HL-60/S4 treated with phorbol 12-myristate 13-acetate at 8.2 ng/mL for 4 days and 3 days (cell line): Measurements from ENCODE around the gene SH2D5.

Source experiments
- in situ Hi-C: fragments of 300-500 bp; cut with MboI; formaldehyde crosslinking; loops from 2 replicates; pipeline ENCODE4 v1.15.0; 2022; ENCODE audit warnings: low sequenced_read_pairs

SH2D5 gene

GRCh38 chr1:20715406-20715805 lies 17.1 kb downstream of the SH2D5 start:
- in situ Hi-C loops, result no loop called here

GRCh38 chr1:20713440-20713839 lies 19.1 kb downstream of the SH2D5 start:
- in situ Hi-C loops, result no loop called here

GRCh38 chr1:20712215-20712577 lies 20.3 kb downstream of the SH2D5 start:
- in situ Hi-C loops, result no loop called here

- in situ Hi-C loops, result no loop called here
Observed at GRCh38 chr1:20711285-20712214, 21.0 kb downstream of the SH2D5 start.

- in situ Hi-C loops, result no loop called here
Observed at GRCh38 chr1:20710469-20711284, 21.8 kb downstream of the SH2D5 start.

GRCh38 chr1:20709868-20710267 lies 22.6 kb downstream of the SH2D5 start:
- in situ Hi-C loops, result no loop called here

- in situ Hi-C loops, result no loop called here
Observed at GRCh38 chr1:20708891-20709290, 23.6 kb downstream of the SH2D5 start.

- in situ Hi-C loops, result no loop called here
Observed at GRCh38 chr1:20708057-20708456, 24.4 kb downstream of the SH2D5 start.

- in situ Hi-C loops, result no loop called here
Observed at GRCh38 chr1:20706841-20707240, 25.7 kb downstream of the SH2D5 start.

GRCh38 chr1:20705203-20705755 lies 27.2 kb downstream of the SH2D5 start:
- in situ Hi-C loops, result no loop called here

- in situ Hi-C loops, result no loop called here
Observed at GRCh38 chr1:20704390-20705202, 27.9 kb downstream of the SH2D5 start.

- in situ Hi-C loops, result no loop called here
Observed at GRCh38 chr1:20703124-20703756, 29.3 kb downstream of the SH2D5 start.

- in situ Hi-C loops, result no loop called here
Observed at GRCh38 chr1:20702416-20702815, 30.1 kb downstream of the SH2D5 start.

- in situ Hi-C loops, result no loop called here
Observed at GRCh38 chr1:20701847-20702246, 30.7 kb downstream of the SH2D5 start.

GRCh38 chr1:20701446-20701845 lies 31.1 kb downstream of the SH2D5 start:
- in situ Hi-C loops, result no loop called here

GRCh38 chr1:20700636-20701215 lies 31.8 kb downstream of the SH2D5 start:
- in situ Hi-C loops, result no loop called here

GRCh38 chr1:20699558-20699957 lies 32.9 kb downstream of the SH2D5 start:
- in situ Hi-C loops, result loop anchor here (25.0 kb wide), 1 partner anchor 488 kb away; the partner anchor contains the start of gene EIF4G3

GRCh38 chr1:20698195-20698910 lies 34.1 kb downstream of the SH2D5 start:
- in situ Hi-C loops, result loop anchor here (25.0 kb wide), 1 partner anchor 489 kb away; the partner anchor contains the start of gene EIF4G3

GRCh38 chr1:20697563-20697962 lies 34.9 kb downstream of the SH2D5 start:
- in situ Hi-C loops, result loop anchor here (25.0 kb wide), 1 partner anchor 490 kb away; the partner anchor contains the start of gene EIF4G3
